ENCODE data around the gene ZNF701.
"Not testable (repeated sequence)": the region's sequence is repeated elsewhere in the genome, so short reads cannot be mapped to it uniquely, and the experiment has no call there.

Gene ZNF701

DNA sequence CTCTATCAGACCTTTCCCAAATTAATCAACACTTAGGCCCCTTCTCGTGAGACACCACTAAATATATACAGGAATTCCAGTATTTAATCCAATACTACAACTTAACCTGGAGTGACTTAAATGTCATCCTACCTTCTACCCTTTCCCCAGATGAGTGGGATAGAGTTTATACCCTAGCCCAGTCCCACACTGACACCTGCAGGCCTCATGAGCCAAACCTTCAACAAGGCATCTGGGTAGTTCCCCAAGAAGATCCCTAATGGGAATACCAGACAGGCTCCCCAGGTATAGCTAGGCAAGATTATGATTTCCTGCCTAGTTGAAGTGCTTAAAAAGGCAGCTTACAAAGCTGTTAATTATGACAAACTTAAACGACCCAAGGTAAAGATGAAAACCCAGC is 52.2 kb downstream of the ZNF701 start:
- DNase-seq (ENCODE audit: low spot score in 2 of 2) = no peak
- peaks cover 23% of the 10 kb centered on the region for H3K4me1 Mint-ChIP-seq
- peaks cover 29% of the 10 kb centered on the region for H3K36me3 Mint-ChIP-seq (ENCODE audit: insufficient read depth)
- H3K9me3 Mint-ChIP-seq = no peaks in the 10 kb centered on the region
- no peaks in the 10 kb centered on the region for H3K27me3 Mint-ChIP-seq
- H3K4me3 Mint-ChIP-seq = no peak overlapping the region
- peak overlapping the region; percentile 12 for H3K27ac Mint-ChIP-seq (ENCODE audit: low read depth)
- no peak for ATAC-seq (replicated peaks; ENCODE audit: extremely low read depth, poor library complexity, severe bottlenecking)

DNA sequence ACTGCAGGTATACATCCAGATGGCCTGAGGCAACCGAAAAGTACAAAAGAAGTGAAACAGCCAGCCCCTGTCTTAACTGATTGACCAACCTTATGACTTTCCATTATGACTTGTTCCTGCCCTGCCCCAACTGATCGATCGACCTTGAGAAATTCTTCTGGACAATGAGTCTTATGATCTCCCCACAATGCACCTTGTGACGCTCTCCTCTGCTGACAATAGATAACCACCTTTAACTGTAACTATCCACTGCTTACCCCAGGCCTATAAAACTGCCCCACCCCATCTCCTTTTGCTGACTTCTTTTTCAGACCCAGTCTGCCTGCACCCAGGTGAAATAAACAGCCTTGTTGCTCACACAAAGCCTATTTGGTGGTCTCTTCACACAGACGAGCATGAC is 56.8 kb downstream of the ZNF701 start:
- peaks cover 14% of the 10 kb centered on the region for H3K36me3 Mint-ChIP-seq (ENCODE audit: insufficient read depth)
- no peaks in the 10 kb centered on the region for H3K27me3 Mint-ChIP-seq
- no peaks in the 10 kb centered on the region for H3K9me3 Mint-ChIP-seq
- DNase-seq (ENCODE audit: low spot score in 2 of 2) = no peak
- peaks cover 39% of the 10 kb centered on the region for H3K4me1 Mint-ChIP-seq
- no peak overlapping the region for H3K27ac Mint-ChIP-seq (ENCODE audit: low read depth)
- no peak for ATAC-seq (replicated peaks; ENCODE audit: extremely low read depth, poor library complexity, severe bottlenecking)
- H3K4me3 Mint-ChIP-seq = no peak overlapping the region

DNA sequence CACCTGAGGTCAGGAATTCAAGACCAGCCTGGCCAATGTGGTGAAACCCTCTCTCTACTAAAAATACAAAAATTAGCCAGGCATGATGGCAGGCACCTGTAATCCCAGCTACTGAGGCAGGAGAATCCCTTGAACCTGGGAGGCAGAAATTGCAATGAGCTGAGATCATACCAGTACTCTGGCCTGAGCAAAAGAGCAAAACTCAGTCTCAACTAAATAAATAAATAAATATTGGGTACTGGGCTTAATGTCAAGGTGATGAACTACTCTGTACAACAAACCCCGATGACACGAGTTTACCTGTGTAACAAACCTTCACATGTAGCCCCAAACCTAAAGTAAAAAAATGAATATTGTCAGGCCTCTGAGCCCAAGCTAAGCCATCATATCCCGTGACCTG is 57.4 kb downstream of the ZNF701 start:
- peaks cover 38% of the 10 kb centered on the region for H3K4me1 Mint-ChIP-seq
- H3K4me3 Mint-ChIP-seq; ATAC-seq (replicated peaks; ENCODE audit: extremely low read depth, poor library complexity, severe bottlenecking); H3K9me3 Mint-ChIP-seq; H3K27me3 Mint-ChIP-seq; H3K27ac Mint-ChIP-seq (ENCODE audit: low read depth); DNase-seq (ENCODE audit: low spot score in 2 of 2): not testable (repeated sequence)
- H3K36me3 Mint-ChIP-seq (ENCODE audit: insufficient read depth) = peaks cover 14% of the 10 kb centered on the region

DNA sequence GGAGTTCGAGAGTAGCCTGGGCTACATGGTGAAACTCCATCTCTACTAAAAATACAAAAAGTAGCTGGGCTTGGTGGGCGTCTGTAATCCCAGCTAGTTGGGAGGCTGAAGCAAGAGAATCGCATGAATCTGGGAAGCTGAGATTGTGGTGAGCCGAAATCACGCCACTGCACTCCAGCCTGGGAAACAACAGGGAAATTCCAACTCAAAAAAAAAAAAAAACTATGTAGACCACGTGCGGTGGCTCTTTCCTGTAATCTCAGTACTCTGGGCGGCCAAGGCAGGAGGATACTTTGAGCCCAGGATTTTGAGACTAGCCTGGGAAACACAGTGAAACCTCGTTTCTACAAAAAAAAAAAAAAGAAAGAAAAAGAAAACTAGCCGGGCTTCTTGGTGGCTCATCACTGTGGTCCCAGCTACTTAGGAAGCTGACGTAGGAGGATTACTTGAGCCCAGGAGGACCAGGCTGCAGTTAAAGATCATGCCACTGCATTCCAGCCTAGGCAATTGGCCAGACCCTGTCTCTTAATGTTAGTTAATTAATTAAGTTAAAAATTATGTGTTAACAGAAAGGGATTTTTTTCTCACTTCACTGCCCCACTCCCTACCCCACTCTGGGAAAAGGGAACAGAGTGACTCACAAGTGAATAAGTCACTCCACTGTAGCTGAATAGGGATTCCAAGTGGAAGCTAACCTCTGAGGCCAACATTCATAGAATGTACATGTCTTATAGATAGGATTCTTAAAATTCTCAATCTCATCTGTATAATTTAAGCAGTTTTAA is 65.9 kb downstream of the ZNF701 start:
- Mint-ChIP-seq H3K27ac (ENCODE audit: low read depth) (no peak overlapping the region), H3K27me3 (no peaks in the 10 kb centered on the region), H3K4me3 (peak overlapping the region; percentile 94), H3K9me3 (no peaks in the 10 kb centered on the region), H3K36me3 (ENCODE audit: insufficient read depth) (peaks cover 12% of the 10 kb centered on the region), H3K4me1 (peaks cover 32% of the 10 kb centered on the region)
- DNase-seq (ENCODE audit: low spot score in 2 of 2) (no peak), ATAC-seq (replicated peaks; ENCODE audit: extremely low read depth, poor library complexity, severe bottlenecking) (no peak)
